Activated CD8-positive, alpha-beta memory T cell treated with anti-CD3 and anti-CD28 coated beads, Interleukin-2, amount 50 U/mL, for 1 hour (primary cell): ENCODE measurements around the gene TCL1A.
"Not testable (repeated sequence)": the region's sequence is repeated elsewhere in the genome, so short reads cannot be mapped to it uniquely, and the experiment has no call there.

Source experiments
- DNase-seq: peaks from one replicate; pipeline ENCODE4 v3.0.0-alpha.2; 2020; ENCODE audit errors: extremely low read depth

Gene TCL1A

DNA sequence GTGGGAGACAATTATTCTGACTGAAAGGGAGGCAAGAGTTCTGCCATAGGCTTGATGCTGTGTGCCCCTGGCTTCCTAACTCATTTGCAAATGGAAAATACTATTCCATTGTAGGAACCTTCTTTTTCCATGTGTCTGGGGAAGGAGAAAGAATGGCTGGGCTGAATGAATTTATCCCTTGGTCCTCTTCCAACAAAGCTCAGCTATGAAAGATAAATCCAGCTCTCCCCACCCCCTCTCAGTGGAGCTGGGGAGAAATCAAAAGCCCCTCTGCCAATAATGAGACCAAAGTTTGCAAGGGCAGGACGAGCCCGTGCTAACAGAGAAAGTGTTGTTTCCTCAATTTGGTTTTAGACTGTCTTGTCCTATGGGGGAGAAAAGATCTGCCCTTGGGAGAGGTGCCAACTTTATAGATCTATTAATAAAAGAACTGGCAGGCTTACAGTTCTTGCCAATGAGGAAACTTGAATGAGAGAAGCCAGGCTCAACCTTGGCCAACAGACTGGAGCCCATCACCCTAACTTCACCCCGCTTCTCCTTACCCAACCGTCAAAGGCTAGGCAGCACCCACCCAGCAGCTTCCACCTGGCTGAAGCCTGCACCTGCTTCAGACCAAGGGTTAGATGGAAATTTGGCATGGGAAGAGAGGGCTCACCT lies 36.6 kb downstream of the TCL1A start:
- DNase-seq: no peak

DNA sequence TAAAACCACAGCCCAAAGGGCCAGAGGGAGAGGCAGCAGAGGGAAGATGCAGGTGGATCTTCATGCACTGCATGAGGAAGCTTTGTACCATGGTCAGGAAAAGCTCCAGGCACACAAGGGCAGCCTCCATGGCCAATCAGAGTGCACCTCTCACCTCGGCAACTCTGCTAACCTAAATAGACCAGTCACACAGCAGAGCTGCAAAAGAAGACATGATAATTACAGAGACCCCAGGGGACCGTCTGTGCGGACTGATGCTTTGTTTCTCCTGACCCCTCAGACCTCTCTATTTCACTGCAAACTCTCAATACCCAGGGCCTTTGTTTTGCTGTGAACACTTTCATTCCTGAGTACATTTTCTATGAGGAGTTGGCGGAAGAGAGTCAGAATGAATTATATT lies 38.4 kb downstream of the TCL1A start:
- no peak for DNase-seq

DNA sequence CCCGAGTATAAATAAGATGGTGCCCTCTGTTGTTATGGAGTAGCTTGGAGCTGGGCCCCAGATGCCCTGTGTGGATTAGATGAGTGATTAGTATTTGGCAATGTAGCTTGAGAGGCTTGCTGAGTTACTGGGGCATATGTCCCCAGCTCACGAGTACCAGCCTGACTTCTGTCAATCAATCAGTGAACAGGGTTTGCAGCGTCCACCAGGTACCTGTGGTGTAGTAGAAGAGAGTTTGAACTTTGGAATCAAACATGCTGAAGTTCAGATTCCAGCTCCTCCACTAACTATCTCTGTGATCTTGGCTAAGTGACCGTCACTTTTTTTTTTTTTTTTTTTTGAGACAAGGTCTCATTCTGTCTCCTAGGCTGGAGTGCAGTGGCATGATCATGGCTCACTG lies 39.3 kb downstream of the TCL1A start:
- no peak for DNase-seq

- DNase-seq: no peak
Measured at GRCh38 chr14:95668235-95668772, 45.6 kb downstream of the TCL1A start.

DNA sequence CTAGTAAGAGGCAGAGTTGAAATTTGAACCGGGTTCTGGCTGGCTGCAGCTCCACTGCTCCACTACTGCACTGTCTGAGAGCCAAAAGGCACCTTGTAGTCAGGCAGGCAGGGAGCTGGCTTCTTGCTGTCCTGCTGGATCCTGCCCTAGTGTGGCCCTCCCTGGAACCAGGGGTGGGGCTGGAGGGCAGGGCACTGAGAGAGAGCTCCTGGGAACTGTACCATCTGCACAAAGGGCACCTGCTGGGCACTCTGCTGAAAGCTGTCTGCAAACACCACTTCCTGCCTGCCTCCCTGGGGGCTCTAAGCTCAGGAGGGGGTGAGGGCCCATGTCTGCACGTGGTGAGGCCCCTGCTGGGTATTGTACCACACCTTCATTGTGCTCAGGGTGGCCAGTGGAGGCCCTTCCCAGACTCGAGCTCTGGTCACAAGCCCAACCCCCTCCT lies 46.7 kb downstream of the TCL1A start:
- DNase-seq: no peak

DNA sequence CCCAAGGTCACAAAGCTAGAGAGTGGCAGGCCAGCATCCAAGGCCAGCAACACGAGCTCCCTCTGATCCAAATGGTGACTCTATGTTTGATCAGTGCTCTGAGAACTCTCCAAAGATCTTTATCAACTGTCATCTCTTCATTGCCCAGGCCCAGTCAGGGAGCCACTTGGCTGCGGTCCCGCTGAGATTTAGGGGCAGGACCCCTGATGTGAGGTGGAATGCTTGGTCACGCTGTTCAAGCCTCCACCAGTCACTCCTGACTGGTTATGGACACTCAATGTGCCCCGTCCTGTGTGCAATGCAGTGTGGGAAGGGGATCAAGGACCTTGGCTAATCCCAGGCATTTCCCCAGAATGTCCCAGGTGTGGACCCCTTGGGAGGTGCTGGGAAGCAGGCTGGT lies 47.5 kb downstream of the TCL1A start:
- no peak for DNase-seq

DNA sequence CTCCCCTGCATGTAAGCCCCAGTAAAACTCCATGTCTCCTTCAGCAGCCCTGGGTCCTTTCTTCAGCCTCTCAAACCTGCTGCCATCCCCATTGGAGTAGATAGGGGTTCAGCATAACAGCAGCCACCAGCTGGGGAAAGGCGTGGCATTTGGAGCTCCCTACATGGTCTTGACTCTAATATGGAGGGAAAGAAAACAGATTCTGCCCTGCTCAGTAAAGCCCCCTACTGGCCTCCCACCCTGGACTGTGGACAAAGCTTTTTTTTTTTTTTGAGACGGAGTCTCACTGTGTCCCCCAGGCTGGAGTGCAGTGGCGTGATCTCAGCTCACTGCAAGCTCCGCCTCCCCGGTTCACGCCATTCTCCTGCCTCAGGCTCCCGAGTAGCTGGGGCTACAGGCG lies 48.4 kb downstream of the TCL1A start:
- not testable (repeated sequence) for DNase-seq

DNA sequence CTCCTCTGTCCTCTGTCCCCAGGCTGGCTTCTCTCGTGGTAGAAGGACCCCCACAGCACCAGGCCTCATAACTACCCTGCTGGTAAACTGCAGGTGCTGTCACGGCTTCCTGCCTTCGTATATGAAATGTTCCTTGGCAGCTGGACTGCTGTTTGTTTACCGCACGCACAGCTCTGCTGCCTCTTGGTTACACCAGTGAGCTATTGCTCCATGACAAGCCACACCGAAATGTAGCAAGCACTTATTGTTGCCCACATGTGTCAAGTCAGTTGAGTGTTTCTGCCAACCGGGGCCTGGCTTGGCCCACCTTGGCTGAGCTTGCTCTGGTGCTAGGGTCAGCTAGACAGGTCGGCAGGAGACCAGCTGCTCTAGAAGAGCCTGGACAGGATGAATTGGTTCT lies 49.4 kb downstream of the TCL1A start:
- no peak for DNase-seq

- no peak for DNase-seq
Measured at GRCh38 chr14:95664066-95664465, 49.9 kb downstream of the TCL1A start.

- no peak for DNase-seq
Measured at GRCh38 chr14:95663226-95663797, 50.6 kb downstream of the TCL1A start.

GRCh38 chr14:95662376-95663186 lies 51.3 kb downstream of the TCL1A start:
- no peak for DNase-seq

- DNase-seq: no peak
Measured at GRCh38 chr14:95660651-95661515, 53.0 kb downstream of the TCL1A start.

DNA sequence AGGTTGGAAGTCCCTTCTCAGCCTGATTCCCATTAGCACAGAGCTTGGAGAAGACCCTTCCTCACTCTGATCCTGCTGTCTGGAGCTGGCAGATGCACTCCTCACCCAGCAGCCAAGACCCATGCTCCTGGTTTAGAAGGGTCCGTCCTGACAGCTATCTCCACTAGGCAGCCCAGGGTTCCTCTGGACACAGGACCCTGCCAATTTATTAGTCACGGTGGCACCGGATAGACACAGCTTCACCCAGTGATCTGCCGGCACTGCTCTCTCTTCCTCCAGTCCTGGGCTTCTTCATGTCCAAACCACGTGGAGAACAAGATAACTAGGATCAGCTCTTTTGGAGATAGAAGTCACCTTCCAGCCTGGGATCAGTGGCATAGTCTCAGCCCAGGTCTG lies 53.9 kb downstream of the TCL1A start:
- DNase-seq: no peak
